ENCODE measurements around the gene PLCL1.

Gene PLCL1

GRCh38 chr2:197869041-197869440, 64.6 kb downstream of the PLCL1 start:
- no peak overlapping the region for H3K27ac ChIP-seq
- TF ChIP-seq CTCF (conservative IDR thresholded peaks at IDR 0.05) (no peak), ZFX (IDR thresholded peaks at IDR 0.05) (no peak)

DNA sequence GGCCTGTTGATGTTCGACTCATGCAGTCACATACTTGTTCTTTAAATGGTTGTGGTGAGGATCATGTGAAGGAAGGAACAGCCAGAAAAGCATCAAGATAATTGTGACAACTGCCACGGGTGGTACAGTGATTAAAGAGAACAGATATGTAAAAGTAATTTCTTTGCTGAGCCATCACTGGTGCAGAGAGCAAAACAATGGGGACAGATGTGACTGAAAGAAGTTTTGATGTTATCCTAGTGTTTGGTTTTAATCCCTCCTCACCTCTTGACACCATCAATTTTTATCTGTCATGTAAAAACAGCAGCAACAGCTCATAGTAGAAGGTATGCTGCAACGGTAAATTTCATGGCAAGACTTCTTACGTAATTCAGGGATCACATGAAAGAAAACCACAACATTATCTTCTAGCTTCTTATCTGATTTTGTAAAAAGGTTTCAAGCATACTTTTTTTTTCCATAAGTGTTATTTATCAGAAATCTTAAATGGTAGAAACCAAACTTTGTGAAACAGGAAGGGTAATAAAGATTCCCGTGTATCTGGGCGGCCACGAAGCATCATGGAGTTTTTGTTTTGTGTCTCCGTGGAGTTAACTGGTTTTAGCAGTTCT, 65.2 kb downstream of the PLCL1 start:
- TF ChIP-seq ZFX (IDR thresholded peaks at IDR 0.05) (no peak), CTCF (conservative IDR thresholded peaks at IDR 0.05) (no peak)
- H3K27ac ChIP-seq, result no peak overlapping the region

DNA sequence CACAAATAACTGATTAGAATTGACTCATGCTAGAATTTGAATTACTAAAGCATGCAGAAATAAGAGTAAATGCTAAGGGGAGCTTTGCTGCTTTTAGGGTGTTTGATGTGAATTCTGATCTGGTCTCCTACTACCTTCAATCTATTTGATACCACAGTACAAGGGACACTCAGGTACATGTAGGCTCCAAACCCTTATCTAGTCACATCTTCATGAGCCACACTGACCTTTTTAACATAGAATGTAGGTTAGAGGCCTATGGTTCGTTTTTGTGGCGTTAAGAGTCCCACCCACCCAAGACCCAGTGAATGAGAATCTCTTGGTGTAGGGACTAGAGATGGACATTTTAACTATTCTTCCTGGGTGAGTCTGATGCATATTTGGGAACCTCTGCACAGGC, 65.7 kb downstream of the PLCL1 start:
- TF ChIP-seq CTCF (conservative IDR thresholded peaks at IDR 0.05) (no peak), ZFX (IDR thresholded peaks at IDR 0.05) (no peak)
- H3K27ac ChIP-seq, result no peak overlapping the region

GRCh38 chr2:197871780-197872456, 67.5 kb downstream of the PLCL1 start:
- TF ChIP-seq CTCF (conservative IDR thresholded peaks at IDR 0.05) (no peak), ZFX (IDR thresholded peaks at IDR 0.05) (no peak)
- no peak overlapping the region for H3K27ac ChIP-seq

- no peak overlapping the region for H3K27ac ChIP-seq
- TF ChIP-seq ZFX (IDR thresholded peaks at IDR 0.05), result no peak
- no peak for TF ChIP-seq CTCF (conservative IDR thresholded peaks at IDR 0.05)
Measured at GRCh38 chr2:197873293-197873701, 68.9 kb downstream of the PLCL1 start.

GRCh38 chr2:197875763-197876162, 71.4 kb downstream of the PLCL1 start:
- H3K27ac ChIP-seq, result no peak overlapping the region

More at GRCh38 chr2:197875763-197876162, 71.4 kb downstream of the PLCL1 start:
- TF ChIP-seq CTCF (conservative IDR thresholded peaks at IDR 0.05), result no peak
- no peak for TF ChIP-seq ZFX (IDR thresholded peaks at IDR 0.05)
